Neural crest cell (in vitro differentiated cells): Measurements from ENCODE around the gene SLIT3. TPM values are rescaled to one million over a fixed set of nuclear protein-coding genes. Genes with fewer than 3 reads are reported as not detected.

ENCODE experiments used
- DNase-seq: peaks from one replicate; pipeline ENCODE4 v3.0.0; 2021; ENCODE audit warnings: low read depth, mixed read lengths, low spot score
- H3K27ac Mint-ChIP-seq: one replicate; pipeline ENCODE4 v1.8.0; 2021; ENCODE audit warnings: mild to moderate bottlenecking, mixed read lengths; ENCODE audit not compliant: unreplicated experiment
- H3K27me3 Mint-ChIP-seq: 2 replicates; pipeline ENCODE4 v1.8.0; 2021; ENCODE audit warnings: low read depth, mild to moderate bottlenecking, mixed read lengths
- H3K36me3 Mint-ChIP-seq: 2 replicates; pipeline ENCODE4 v1.8.0; 2021; ENCODE audit warnings: low read depth, mild to moderate bottlenecking, mixed read lengths
- H3K4me1 Mint-ChIP-seq: 2 replicates; pipeline ENCODE4 v1.8.0; 2021; ENCODE audit warnings: mixed read lengths
- H3K4me3 Mint-ChIP-seq: one replicate; pipeline ENCODE4 v1.8.0; 2021; ENCODE audit warnings: mild to moderate bottlenecking, mixed read lengths
- H3K9me3 Mint-ChIP-seq: 2 replicates; pipeline ENCODE4 v1.8.0; 2021; ENCODE audit warnings: mixed read lengths
- CTCF ChIP-seq: fragments of 200-600 bp; sonication (generic); conservative IDR thresholded peaks from 2 replicates; pipeline ENCODE4 v1.5.0; 2021; ENCODE audit warnings: antibody characterized with exemption, mild to moderate bottlenecking
- total RNA-seq: library from RNA; stranded (reverse); gene quantifications from 2 replicates; pipeline ENCODE4 v1.2.1, GENCODE V29; 2021

SLIT3 gene
- total RNA-seq, 1 donor from 2014 or later, result 13.3 TPM

GRCh38 chr5:168801567-168801966, 499.4 kb downstream of the SLIT3 start:
- H3K36me3 Mint-ChIP-seq, result no peaks in the 10 kb centered on the region
- TF ChIP-seq CTCF, result no peak
- H3K27me3 Mint-ChIP-seq, result peaks cover 3% of the 10 kb centered on the region
- no peaks in the 10 kb centered on the region for H3K9me3 Mint-ChIP-seq
- DNase-seq, result no peak
- H3K4me3 Mint-ChIP-seq, result no peak overlapping the region
- H3K27ac Mint-ChIP-seq, result no peak overlapping the region
- peaks cover 22% of the 10 kb centered on the region for H3K4me1 Mint-ChIP-seq

- TF ChIP-seq CTCF, result no peak
- Mint-ChIP-seq H3K27me3 (peaks cover 3% of the 10 kb centered on the region), H3K36me3 (no peaks in the 10 kb centered on the region), H3K4me1 (peaks cover 28% of the 10 kb centered on the region), H3K4me3 (no peak overlapping the region), H3K9me3 (no peaks in the 10 kb centered on the region), H3K27ac (no peak overlapping the region)
- DNase-seq, result no peak
These were observed 500.2 kb downstream of the SLIT3 start for GRCh38 chr5:168800701-168801100.

- TF ChIP-seq CTCF, result no peak
- no peak for DNase-seq
- H3K9me3 Mint-ChIP-seq, result no peaks in the 10 kb centered on the region
- H3K4me3 Mint-ChIP-seq, result no peak overlapping the region
- no peaks in the 10 kb centered on the region for H3K36me3 Mint-ChIP-seq
- H3K27ac Mint-ChIP-seq, result no peak overlapping the region
- H3K27me3 Mint-ChIP-seq, result peaks cover 3% of the 10 kb centered on the region
- H3K4me1 Mint-ChIP-seq, result peaks cover 40% of the 10 kb centered on the region
These were observed 502.6 kb downstream of the SLIT3 start for GRCh38 chr5:168798065-168799023.

GRCh38 chr5:168796593-168797580, 504.1 kb downstream of the SLIT3 start:
- peaks cover 3% of the 10 kb centered on the region for H3K27me3 Mint-ChIP-seq
- peak; percentile 39 for DNase-seq
- H3K36me3 Mint-ChIP-seq, result no peaks in the 10 kb centered on the region
- TF ChIP-seq CTCF, result no peak
- H3K4me1 Mint-ChIP-seq, result peaks cover 51% of the 10 kb centered on the region
- no peaks in the 10 kb centered on the region for H3K9me3 Mint-ChIP-seq
- H3K4me3 Mint-ChIP-seq, result no peak overlapping the region
- peak overlapping the region; percentile 69 for H3K27ac Mint-ChIP-seq

GRCh38 chr5:168796000-168796399, 504.9 kb downstream of the SLIT3 start:
- H3K27me3 Mint-ChIP-seq, result peaks cover 3% of the 10 kb centered on the region
- no peak overlapping the region for H3K27ac Mint-ChIP-seq
- no peaks in the 10 kb centered on the region for H3K9me3 Mint-ChIP-seq
- DNase-seq, result no peak
- no peaks in the 10 kb centered on the region for H3K36me3 Mint-ChIP-seq
- peaks cover 56% of the 10 kb centered on the region for H3K4me1 Mint-ChIP-seq
- no peak overlapping the region for H3K4me3 Mint-ChIP-seq
- no peak for TF ChIP-seq CTCF
